Measurements from ENCODE around the gene FRAT1. TPM values are rescaled to one million over a fixed set of nuclear protein-coding genes. Genes with fewer than 3 reads are reported as not detected.

FRAT1 gene
- total RNA-seq, 1 experiment from 2014 or later = 5.3 TPM

DNA sequence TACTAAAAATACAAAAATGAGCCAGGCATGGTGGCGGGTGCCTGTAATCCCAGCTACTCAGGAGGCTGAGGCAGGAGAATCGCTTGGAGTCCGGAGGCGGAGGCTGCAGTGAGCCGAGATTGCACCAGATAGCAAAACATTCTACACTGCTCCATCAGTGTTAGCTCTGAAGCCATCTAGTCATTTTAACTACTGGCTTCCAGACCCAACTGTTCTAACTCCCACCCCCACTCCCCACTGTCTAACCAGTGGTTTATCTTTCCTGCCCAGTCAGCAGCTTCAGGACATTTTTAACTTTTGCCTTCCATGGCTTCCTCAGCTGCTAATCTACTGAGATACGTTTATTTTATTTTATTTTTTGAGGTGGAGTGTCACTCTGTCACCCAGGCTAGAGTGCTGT is 6.2 kb upstream of the FRAT1 start:
- POLR2A ChIA-PET = interaction anchor here (0.6 kb wide), 2 partner anchors 39 to 209 kb away, joined by 3 to 4 read pairs; no protein-coding TSS in a partner anchor
- no peak for TF ChIP-seq REST (IDR thresholded peaks at IDR 0.05; ENCODE audit: insufficient read depth in 1 of 2, low read depth in 2 of 2, low read length in 1 of 2)
- TF ChIP-seq POLR2AphosphoS5 (IDR thresholded peaks at IDR 0.05; ENCODE audit: low read depth, low read length) = no peak
- TF ChIP-seq TCF7L2 (IDR thresholded peaks at IDR 0.05; ENCODE audit: low read depth, low read length) = no peak
- Histone ChIP-seq H3K4me3 (ENCODE audit: low read depth in 2 of 2, low read length in 2 of 2) (no peak overlapping the region), H3K4me1 (ENCODE audit: control insufficient read depth, insufficient read depth, low read length) (no peaks in the 10 kb centered on the region), H3K27me3 (ENCODE audit: control insufficient read depth, insufficient read depth, low read length) (no peaks in the 10 kb centered on the region), H3K36me3 (ENCODE audit: control insufficient read depth, insufficient read depth, low read length) (no peaks in the 10 kb centered on the region), H3K27ac (ENCODE audit: low read length) (no peak overlapping the region), H3K9me3 (ENCODE audit: control insufficient read depth, insufficient read depth, low read depth, low read length) (no peaks in the 10 kb centered on the region)
- BruUV-seq (replicated peaks) = no TSS peak
- ATAC-seq (no peak), DNase-seq (ENCODE audit: low read depth, low spot score) (no peak)
- CTCF ChIA-PET = interaction anchor here (0.7 kb wide), 1 partner anchor 38 kb away, joined by 3 read pairs; no protein-coding TSS in a partner anchor
- in situ Hi-C loops (cut with HindIII; ENCODE audit: low pct_unique_long_range_greater_than_20kb, low sequenced_read_pairs) = no loop called here
- intact Hi-C loops (cut with micrococcal nuclease; ENCODE audit: unreplicated experiment) = no loop called here

- no peaks in the 10 kb centered on the region for H3K27me3 ChIP-seq (ENCODE audit: control insufficient read depth, insufficient read depth, low read length)
- H3K9me3 ChIP-seq (ENCODE audit: control insufficient read depth, insufficient read depth, low read depth, low read length) = no peaks in the 10 kb centered on the region
- H3K36me3 ChIP-seq (ENCODE audit: control insufficient read depth, insufficient read depth, low read length) = no peaks in the 10 kb centered on the region
- no TSS peak for BruUV-seq (replicated peaks)
- no peak for DNase-seq (ENCODE audit: low read depth, low spot score)
- in situ Hi-C loops (cut with HindIII; ENCODE audit: low pct_unique_long_range_greater_than_20kb, low sequenced_read_pairs) = no loop called here
- H3K4me3 ChIP-seq (ENCODE audit: low read depth in 2 of 2, low read length in 2 of 2) = no peak overlapping the region
- no peak for ATAC-seq
- intact Hi-C loops (cut with micrococcal nuclease; ENCODE audit: unreplicated experiment) = no loop called here
- no peaks in the 10 kb centered on the region for H3K4me1 ChIP-seq (ENCODE audit: control insufficient read depth, insufficient read depth, low read length)
- ChIA-PET CTCF (no interaction called here), POLR2A (interaction anchor here (0.6 to 1.2 kb wide), 3 partner anchors 13 to 132 kb away, joined by 3 to 14 read pairs (median 6); no protein-coding TSS in a partner anchor)
- TF ChIP-seq TCF7L2 (IDR thresholded peaks at IDR 0.05; ENCODE audit: low read depth, low read length) (no peak), SIN3A (IDR thresholded peaks at IDR 0.05; ENCODE audit: borderline replicate concordance, insufficient read depth, low read depth, low read length) (no peak), REST (IDR thresholded peaks at IDR 0.05; ENCODE audit: insufficient read depth in 1 of 2, low read depth in 2 of 2, low read length in 1 of 2) (no peak), POLR2AphosphoS5 (IDR thresholded peaks at IDR 0.05; ENCODE audit: low read depth, low read length) (no peak)
- TF ChIP-seq, protein P1, sequence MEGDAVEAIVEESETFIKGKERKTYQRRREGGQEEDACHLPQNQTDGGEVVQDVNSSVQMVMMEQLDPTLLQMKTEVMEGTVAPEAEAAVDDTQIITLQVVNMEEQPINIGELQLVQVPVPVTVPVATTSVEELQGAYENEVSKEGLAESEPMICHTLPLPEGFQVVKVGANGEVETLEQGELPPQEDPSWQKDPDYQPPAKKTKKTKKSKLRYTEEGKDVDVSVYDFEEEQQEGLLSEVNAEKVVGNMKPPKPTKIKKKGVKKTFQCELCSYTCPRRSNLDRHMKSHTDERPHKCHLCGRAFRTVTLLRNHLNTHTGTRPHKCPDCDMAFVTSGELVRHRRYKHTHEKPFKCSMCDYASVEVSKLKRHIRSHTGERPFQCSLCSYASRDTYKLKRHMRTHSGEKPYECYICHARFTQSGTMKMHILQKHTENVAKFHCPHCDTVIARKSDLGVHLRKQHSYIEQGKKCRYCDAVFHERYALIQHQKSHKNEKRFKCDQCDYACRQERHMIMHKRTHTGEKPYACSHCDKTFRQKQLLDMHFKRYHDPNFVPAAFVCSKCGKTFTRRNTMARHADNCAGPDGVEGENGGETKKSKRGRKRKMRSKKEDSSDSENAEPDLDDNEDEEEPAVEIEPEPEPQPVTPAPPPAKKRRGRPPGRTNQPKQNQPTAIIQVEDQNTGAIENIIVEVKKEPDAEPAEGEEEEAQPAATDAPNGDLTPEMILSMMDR (IDR thresholded peaks at IDR 0.05) = no peak
- no peak overlapping the region for H3K27ac ChIP-seq (ENCODE audit: low read length)
Measured at GRCh38 chr10:97314671-97315070, 4.4 kb upstream of the FRAT1 start.

Measured in Panc1 (cell line).